GM06990 (cell line): ENCODE results near the gene TIMELESS.
"Not testable (repeated sequence)": the region's sequence is repeated elsewhere in the genome, so short reads cannot be mapped to it uniquely, and the experiment has no call there.

Experiments used
- DNase-seq: peaks from one replicate; pipeline ENCODE4 v3.0.0-alpha.2; 2011; ENCODE audit not compliant: insufficient read length; ENCODE audit errors: extremely low read depth
- H3K27me3 ChIP-seq: replicated peaks from 2 replicates; pipeline ENCODE4 v1.6.0; 2011; ENCODE audit warnings: low read length; ENCODE audit not compliant: control insufficient read depth, insufficient read depth
- H3K36me3 ChIP-seq: 2 replicates; pipeline ENCODE4 v1.5.1; 2011; ENCODE audit warnings: low read length; ENCODE audit not compliant: control insufficient read depth, insufficient read depth
- H3K4me3 ChIP-seq: replicated peaks from 2 replicates; pipeline ENCODE4 v1.5.1; 2011; ENCODE audit warnings: low read depth, mild to moderate bottlenecking, control low read depth, low read length
- CTCF ChIP-seq: IDR thresholded peaks from 2 replicates; pipeline ENCODE4 v1.5.1; 2011; ENCODE audit warnings: low read length, control low read depth, mild to moderate bottlenecking, inconsistent platforms; ENCODE audit not compliant: insufficient read depth, poor library complexity, severe bottlenecking

The TIMELESS gene

DNA sequence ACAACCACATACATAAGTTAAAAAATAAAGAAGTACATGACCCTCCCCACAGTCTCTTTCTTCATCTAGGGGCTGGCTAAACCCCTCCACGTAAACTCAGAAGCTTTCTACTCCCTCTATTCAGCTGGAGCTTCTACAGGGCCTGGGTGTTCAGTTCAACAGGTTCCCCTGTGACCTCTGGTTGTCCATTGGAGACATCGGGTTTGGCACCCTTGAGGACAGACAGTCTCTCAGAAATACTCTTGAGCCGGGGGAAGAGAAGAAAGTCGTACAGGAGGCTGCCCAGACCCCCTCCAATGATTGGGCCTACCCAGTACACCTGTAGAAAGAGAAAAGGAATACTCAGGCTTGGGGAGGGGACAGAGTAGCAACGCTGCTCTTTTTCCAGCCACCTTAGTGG lies 1.9 kb upstream of the TIMELESS start:
- DNase-seq = no peak
- Histone ChIP-seq H3K4me3 (no peak overlapping the region), H3K27me3 (no peaks in the 10 kb centered on the region), H3K36me3 (no peaks in the 10 kb centered on the region)
- no peak for TF ChIP-seq CTCF

- no peak for DNase-seq
- Histone ChIP-seq H3K27me3 (no peaks in the 10 kb centered on the region), H3K36me3 (no peaks in the 10 kb centered on the region), H3K4me3 (no peak overlapping the region)
- TF ChIP-seq CTCF = no peak
Observed at GRCh38 chr12:56450241-56450640, 1.0 kb upstream of the TIMELESS start.

DNA sequence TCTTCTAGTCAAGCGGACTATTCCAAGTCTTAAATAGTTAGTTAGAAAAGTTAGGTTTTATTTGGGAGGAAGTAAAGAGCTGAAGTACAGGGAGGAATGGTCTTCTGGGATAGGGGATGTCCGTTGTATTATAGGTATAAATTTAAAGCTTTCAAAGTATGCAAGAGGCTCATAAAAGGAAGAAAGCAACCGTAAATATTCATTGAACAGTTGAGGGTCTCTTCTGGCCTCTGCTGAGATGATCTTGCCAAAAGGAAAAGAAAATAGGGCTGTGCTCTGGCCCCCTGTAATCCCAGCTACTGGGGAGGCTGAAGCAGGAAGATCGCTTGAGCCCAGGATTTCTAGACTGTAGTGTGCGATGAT lies 377 bp upstream of the TIMELESS start:
- no peak for DNase-seq
- H3K36me3 ChIP-seq = no peaks in the 10 kb centered on the region
- no peaks in the 10 kb centered on the region for H3K27me3 ChIP-seq
- no peak for TF ChIP-seq CTCF
- peak overlapping the region; percentile 85 for H3K4me3 ChIP-seq

DNA sequence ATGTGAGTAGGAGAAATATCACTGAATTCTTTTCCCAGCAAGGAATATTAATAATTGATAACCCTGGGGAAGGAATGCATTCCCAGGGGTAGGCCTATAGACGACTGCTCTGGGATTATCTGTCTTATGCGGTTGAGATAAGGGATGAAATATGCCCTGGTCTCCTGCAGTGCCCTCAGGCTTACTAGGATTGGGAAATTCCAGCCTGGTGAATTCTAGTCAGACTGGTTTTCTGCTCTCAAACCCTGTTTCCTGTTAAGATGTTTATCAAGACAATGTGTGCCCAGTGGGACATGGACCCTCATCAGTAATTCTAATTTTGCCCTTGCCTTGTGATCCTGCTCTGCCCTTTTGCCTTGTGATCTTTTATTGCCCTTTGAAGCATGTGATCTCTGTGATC lies 6.0 kb downstream of the TIMELESS start:
- H3K36me3 ChIP-seq, DNase-seq, H3K27me3 ChIP-seq, H3K4me3 ChIP-seq: not testable (repeated sequence)

DNA sequence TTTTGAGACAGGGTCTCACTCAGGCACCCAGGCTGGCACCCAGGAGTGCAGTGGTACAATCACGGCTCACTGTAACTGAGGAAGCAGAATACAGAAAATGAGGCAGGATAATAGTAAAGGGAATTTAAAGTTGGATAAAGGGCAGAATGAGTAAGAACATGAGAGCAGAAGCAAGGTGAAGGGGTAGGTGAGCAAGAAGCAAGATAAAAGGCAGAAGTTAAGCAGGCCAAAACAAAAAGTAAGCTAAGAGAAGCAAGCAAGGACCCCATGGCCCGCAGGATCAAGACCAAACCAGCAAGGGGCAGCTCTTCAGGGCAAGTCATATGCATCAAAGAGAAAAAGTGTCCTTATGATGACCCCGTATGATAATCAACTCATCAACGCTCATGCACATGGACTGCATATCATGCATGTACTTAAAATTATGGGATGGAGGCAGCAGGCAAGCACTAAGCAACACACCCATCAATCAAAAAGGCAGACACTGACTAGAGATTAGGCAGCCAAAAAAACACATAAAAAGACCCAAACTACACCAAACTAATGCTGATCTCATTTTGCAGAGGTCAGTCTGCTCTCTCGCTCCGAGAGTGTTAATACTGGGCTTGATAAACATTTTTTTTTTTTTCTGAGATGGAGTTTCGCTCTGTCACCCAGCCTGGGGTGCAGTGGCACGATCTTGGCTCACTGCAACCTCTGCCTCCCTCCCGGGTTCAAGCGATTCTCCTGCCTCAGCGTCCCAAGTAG lies 11.6 kb downstream of the TIMELESS start:
- TF ChIP-seq CTCF = no peak
- H3K36me3 ChIP-seq = peaks cover 3% of the 10 kb centered on the region
- H3K4me3 ChIP-seq = no peak overlapping the region
- no peaks in the 10 kb centered on the region for H3K27me3 ChIP-seq
- no peak for DNase-seq

DNA sequence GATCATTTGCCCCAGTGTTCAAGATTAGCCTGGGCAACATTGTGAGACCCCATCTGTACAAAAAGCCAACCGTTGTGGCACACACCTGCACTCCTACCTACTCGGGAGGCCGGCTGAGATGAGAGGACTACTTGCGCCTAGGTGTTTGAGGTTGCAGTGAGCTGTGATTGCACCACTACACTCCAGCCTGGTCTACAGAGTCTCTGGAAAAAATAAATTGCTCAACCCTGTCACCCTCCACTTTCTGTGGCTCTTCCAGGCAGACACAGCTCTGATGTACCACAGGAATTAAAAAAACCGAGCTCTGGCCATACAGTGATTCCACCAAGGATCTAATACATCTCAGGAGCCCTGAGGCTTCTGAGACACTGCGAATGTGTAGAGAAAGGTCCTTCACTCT lies 14.4 kb downstream of the TIMELESS start:
- H3K4me3 ChIP-seq = no peak overlapping the region
- H3K36me3 ChIP-seq = peaks cover 6% of the 10 kb centered on the region
- DNase-seq = no peak
- no peak for TF ChIP-seq CTCF
- no peaks in the 10 kb centered on the region for H3K27me3 ChIP-seq
